B cell (primary cell): ENCODE measurements around the gene DPYD. TPM values are rescaled to one million over a fixed set of nuclear protein-coding genes. Genes with fewer than 3 reads are reported as not detected.

ENCODE experiments used
- ATAC-seq: fragments of 200-7000 bp; cut with Tn5 transposase; one replicate; pipeline ENCODE4 v1.10.0; 2021; ENCODE audit warnings: low read depth, mild to moderate bottlenecking, moderate number of reproducible peaks, moderate library complexity
- CTCF ChIA-PET: fragments of 350-600 bp; sonication (Branson Sonifier 250); formaldehyde crosslinking; loops from one replicate; lab custom pipeline; 2021; ENCODE audit warnings: antibody characterized with exemption, inconsistent platforms; lab: Charles Lee
- POLR2A ChIA-PET: fragments of 350-600 bp; sonication (Branson Sonifier 250); formaldehyde crosslinking; loops from one replicate; lab custom pipeline; 2021; ENCODE audit warnings: antibody characterized with exemption; lab: Charles Lee
- DNase-seq: peaks from one replicate; pipeline ENCODE4 v3.0.0; 2013
- H2AFZ ChIP-seq: 2 replicates; pipeline ENCODE4 v1.6.1; 2012; ENCODE audit warnings: mild to moderate bottlenecking, low read depth, low read length; ENCODE audit not compliant: insufficient read depth, poor library complexity, severe bottlenecking
- H3K27ac ChIP-seq, 2 donors: 1 replicate in 1 of 2; 2 replicates in 1 of 2; pipeline ENCODE4 v1.5.1; 2012 to 2013; ENCODE audit warnings: low read length in 2 of 2, mild to moderate bottlenecking in 2 of 2, moderate library complexity in 1 of 2
- H3K27me3 ChIP-seq, 4 experiments: fragments of 200-600 bp in 1 of 4; sonication (generic) in 1 of 4; replicated peaks in 1 of 4; 1 replicate in 2 of 4; 2 replicates in 2 of 4; pipeline versions ENCODE4 v1.6.1 to v1.7.0; 2013 to 2016; ENCODE audit warnings: low read length in 3 of 4, mild to moderate bottlenecking in 2 of 4, mixed read lengths in 1 of 4, moderate library complexity in 1 of 4; ENCODE audit not compliant: insufficient read depth in 4 of 4, control insufficient read depth in 3 of 4; ENCODE audit errors: control extremely low read depth in 1 of 4
- H3K36me3 ChIP-seq, 2 experiments: replicated peaks in 1 of 2; 1 replicate in 1 of 2; 2 replicates in 1 of 2; pipeline versions ENCODE4 v1.6.1 to v1.7.1; 2013; ENCODE audit warnings: low read length in 1 of 2; ENCODE audit not compliant: insufficient read depth in 2 of 2, control insufficient read depth in 1 of 2; ENCODE audit errors: control extremely low read depth in 1 of 2, extremely low read depth in 1 of 2
- H3K4me1 ChIP-seq, 2 donors: fragments of 200-600 bp in 1 of 2; sonication (generic) in 1 of 2; 1 replicate in 1 of 2; 2 replicates in 1 of 2; pipeline versions ENCODE4 v1.5.1 to v1.6.1; 2013 to 2017; ENCODE audit warnings: low read length in 2 of 2; ENCODE audit not compliant: control insufficient read depth in 2 of 2, insufficient read depth in 2 of 2
- H3K4me2 ChIP-seq: replicated peaks from 2 replicates; pipeline ENCODE3; 2012; ENCODE audit warnings: mild to moderate bottlenecking, low read depth, low read length; ENCODE audit not compliant: poor library complexity, severe bottlenecking
- H3K4me3 ChIP-seq, 5 experiments: fragments of 200-600 bp in 1 of 5; sonication (generic) in 1 of 5; 1 replicate in 3 of 5; 2 replicates in 2 of 5; pipeline versions ENCODE4 v1.5.1 to v1.7.0; 2011 to 2016; ENCODE audit warnings: low read length in 4 of 5, mild to moderate bottlenecking in 4 of 5, low read depth in 2 of 5, control low read depth in 1 of 5, moderate library complexity in 1 of 5; ENCODE audit not compliant: insufficient read depth in 1 of 5; ENCODE audit errors: control extremely low read depth in 1 of 5, extremely low read depth in 1 of 5
- H3K79me2 ChIP-seq: fragments of 200-600 bp; sonication (generic); one replicate; pipeline ENCODE4 v1.6.0; 2016; ENCODE audit warnings: low read length; ENCODE audit not compliant: control insufficient read depth, insufficient read depth
- H3K9ac ChIP-seq: fragments of 200-600 bp; sonication (generic); 2 replicates; pipeline ENCODE4 v1.6.1; 2017; ENCODE audit warnings: mild to moderate bottlenecking, low read length, moderate library complexity
- H3K9me3 ChIP-seq, 3 donors: one replicate each; pipeline versions ENCODE4 v1.6.1 to v1.7.1; 2013; ENCODE audit warnings: low read length in 2 of 3; ENCODE audit not compliant: control insufficient read depth in 2 of 3, insufficient read depth in 1 of 3; ENCODE audit errors: control extremely low read depth in 1 of 3
- H4K20me1 ChIP-seq: 2 replicates; pipeline ENCODE4 v1.6.0; 2012; ENCODE audit warnings: mild to moderate bottlenecking, low read length; ENCODE audit not compliant: insufficient read depth, control insufficient read depth, poor library complexity, severe bottlenecking
- H3K27ac Mint-ChIP-seq: one replicate; pipeline ENCODE4 v1.8.0; 2021; ENCODE audit warnings: mixed read lengths
- H3K27me3 Mint-ChIP-seq: one replicate; pipeline ENCODE4 v1.8.0; 2021; ENCODE audit warnings: mixed read lengths
- H3K4me1 Mint-ChIP-seq: one replicate; pipeline ENCODE4 v1.8.0; 2021; ENCODE audit warnings: mixed read lengths
- H3K4me3 Mint-ChIP-seq: one replicate; pipeline ENCODE4 v1.8.0; 2021; ENCODE audit warnings: mixed read lengths
- H3K9me3 Mint-ChIP-seq: one replicate; pipeline ENCODE4 v1.8.0; 2022; ENCODE audit warnings: mixed read lengths; ENCODE audit not compliant: insufficient read depth
- EZH2 ChIP-seq: IDR thresholded peaks from 2 replicates; pipeline ENCODE4 v1.6.1; 2012; ENCODE audit warnings: borderline replicate concordance, low read depth, mild to moderate bottlenecking, moderate library complexity, low read length; ENCODE audit not compliant: insufficient read depth, poor library complexity, severe bottlenecking
- WGBS: methylation state at CpG from one replicate; pipeline ENCODE4 v1.1.5; 2013; ENCODE audit warnings: missing lambda C conversion rate; ENCODE audit not compliant: insufficient coverage; 5-methylcytosine and 5-hydroxymethylcytosine counted together
- intact Hi-C: fragments of 100-400 bp; cut with micrococcal nuclease; formaldehyde crosslinking; loops from one replicate; pipeline ENCODE4 v1.10.0; 2022
- polyA plus RNA-seq: library from polyadenylated mRNA; depleted of rRNA; stranded (reverse); fragments of >200 nt; gene quantifications from 2 replicates; pipeline ENCODE4 v1.2.3, GENCODE V29; 2012
- total RNA-seq, 2 donors: library from RNA; stranded (reverse); fragments of 120-200 nt in 1 of 2; gene quantifications; 1 replicate in 1 of 2; 2 replicates in 1 of 2; pipeline versions ENCODE4 v1.2.3 to v1.2.4, GENCODE V29; 2013 to 2022
- TF ChIP-seq, protein P1 (sequence below): fragments of 200-600 bp; IDR thresholded peaks from one replicate; pipeline ENCODE4 v1.8.0; 2022; ENCODE audit warnings: antibody characterized with exemption, mild to moderate bottlenecking

DPYD gene
- total and polyA plus RNA-seq, 2 donors (not counting 1 experiment from before 2014, with no cell fraction given), result 4.2 to 19.0 TPM

DNA sequence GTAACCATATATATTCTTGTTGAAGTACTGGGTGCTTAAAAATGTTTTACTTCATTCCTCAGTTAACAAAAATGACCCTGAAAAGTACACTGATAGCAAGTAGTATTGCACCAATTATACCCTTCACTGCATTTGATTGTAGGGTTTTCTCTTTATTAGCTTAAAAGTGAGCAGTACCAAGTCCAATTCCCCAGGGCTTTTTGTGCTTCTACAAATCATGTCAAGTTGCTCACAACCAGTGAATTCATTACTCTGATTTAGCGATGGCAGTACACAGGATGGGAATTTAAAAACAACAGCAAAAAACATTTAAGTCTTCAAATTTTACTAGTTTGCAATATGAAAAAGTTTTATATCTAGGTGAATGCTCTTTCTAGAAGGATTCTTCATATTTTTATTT lies 762.8 kb downstream of the DPYD start:
- TF ChIP-seq EZH2, result no peak
- TF ChIP-seq, protein P1, sequence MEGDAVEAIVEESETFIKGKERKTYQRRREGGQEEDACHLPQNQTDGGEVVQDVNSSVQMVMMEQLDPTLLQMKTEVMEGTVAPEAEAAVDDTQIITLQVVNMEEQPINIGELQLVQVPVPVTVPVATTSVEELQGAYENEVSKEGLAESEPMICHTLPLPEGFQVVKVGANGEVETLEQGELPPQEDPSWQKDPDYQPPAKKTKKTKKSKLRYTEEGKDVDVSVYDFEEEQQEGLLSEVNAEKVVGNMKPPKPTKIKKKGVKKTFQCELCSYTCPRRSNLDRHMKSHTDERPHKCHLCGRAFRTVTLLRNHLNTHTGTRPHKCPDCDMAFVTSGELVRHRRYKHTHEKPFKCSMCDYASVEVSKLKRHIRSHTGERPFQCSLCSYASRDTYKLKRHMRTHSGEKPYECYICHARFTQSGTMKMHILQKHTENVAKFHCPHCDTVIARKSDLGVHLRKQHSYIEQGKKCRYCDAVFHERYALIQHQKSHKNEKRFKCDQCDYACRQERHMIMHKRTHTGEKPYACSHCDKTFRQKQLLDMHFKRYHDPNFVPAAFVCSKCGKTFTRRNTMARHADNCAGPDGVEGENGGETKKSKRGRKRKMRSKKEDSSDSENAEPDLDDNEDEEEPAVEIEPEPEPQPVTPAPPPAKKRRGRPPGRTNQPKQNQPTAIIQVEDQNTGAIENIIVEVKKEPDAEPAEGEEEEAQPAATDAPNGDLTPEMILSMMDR, result no peak
- H3K36me3 ChIP-seq, result no peaks in the 10 kb centered on the region
- peaks cover 0 to 12% of the 10 kb centered on the region in 2 donors for H3K4me1 ChIP-seq
- H4K20me1 ChIP-seq, result no peaks in the 10 kb centered on the region
- no peaks in the 10 kb centered on the region for H3K79me2 ChIP-seq
- Mint-ChIP-seq H3K4me3 (no peak overlapping the region), H3K9me3 (peaks cover 7% of the 10 kb centered on the region), H3K27ac (no peak overlapping the region), H3K4me1 (peaks cover 17% of the 10 kb centered on the region), H3K27me3 (no peaks in the 10 kb centered on the region)
- no peak overlapping the region for H3K4me2 ChIP-seq
- intact Hi-C loops, result no loop called here
- DNase-seq (no peak), ATAC-seq (no peak)
- H3K27me3 ChIP-seq, result no peaks in the 10 kb centered on the region
- H3K9me3 ChIP-seq, result peaks cover 0 to 1% (median 0%) of the 10 kb centered on the region in 3 donors
- H3K4me3 ChIP-seq, result no peak overlapping the region
- no peak overlapping the region for H3K9ac ChIP-seq
- no peak overlapping the region for H2AFZ ChIP-seq
- CTCF ChIA-PET, result no interaction called here
- H3K27ac ChIP-seq, result no peak overlapping the region
- no CpG with 5 or more reads among the region's 1 CpG for WGBS
- POLR2A ChIA-PET, result no interaction called here

DNA sequence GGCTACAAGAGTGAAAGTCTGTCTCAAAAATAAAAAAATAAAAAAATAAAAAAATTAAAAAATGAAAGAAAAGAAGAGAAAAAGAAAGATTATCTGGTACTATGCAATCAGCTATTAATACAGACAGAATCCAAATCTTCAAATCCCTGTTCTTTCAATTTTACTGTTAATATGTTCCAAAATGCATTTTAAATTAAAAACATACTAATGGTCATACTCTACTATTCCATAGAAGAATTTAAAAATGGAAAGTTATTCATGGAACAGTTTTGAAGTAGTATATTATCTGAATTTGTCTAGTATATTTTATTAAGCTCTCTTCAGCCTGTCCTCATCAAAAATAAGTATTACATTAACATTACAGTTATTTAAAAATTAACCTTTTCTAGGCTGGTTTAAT lies 769.2 kb downstream of the DPYD start:
- H3K9me3 ChIP-seq, result peaks cover 0 to 1% (median 0%) of the 10 kb centered on the region in 3 donors
- no peaks in the 10 kb centered on the region for H3K79me2 ChIP-seq
- H3K4me3 ChIP-seq, result no peak overlapping the region
- no peaks in the 10 kb centered on the region for H3K4me1 ChIP-seq
- H3K36me3 ChIP-seq, result no peaks in the 10 kb centered on the region
- ATAC-seq (no peak), DNase-seq (no peak)
- H3K27ac ChIP-seq, result no peak overlapping the region
- intact Hi-C loops, result no loop called here
- no peaks in the 10 kb centered on the region for H4K20me1 ChIP-seq
- H3K4me2 ChIP-seq, result no peak overlapping the region
- Mint-ChIP-seq H3K9me3 (peaks cover 5% of the 10 kb centered on the region), H3K27me3 (no peaks in the 10 kb centered on the region), H3K4me3 (no peak overlapping the region), H3K4me1 (no peaks in the 10 kb centered on the region), H3K27ac (no peak overlapping the region)
- H3K27me3 ChIP-seq, result no peaks in the 10 kb centered on the region
- no peak overlapping the region for H2AFZ ChIP-seq
- no peak overlapping the region for H3K9ac ChIP-seq
- CTCF ChIA-PET, result interaction anchor here (2.2 kb wide), 1 partner anchor 13 kb away, joined by 5 read pairs; no protein-coding TSS in a partner anchor
- TF ChIP-seq EZH2, result no peak
- TF ChIP-seq, protein P1, result no peak
- POLR2A ChIA-PET, result no interaction called here
